ENCODE results near the gene NT5C1B.

Gene NT5C1B

GRCh38 chr2:18531194-18531593 lies 58.2 kb downstream of the NT5C1B start:
- H3K9ac ChIP-seq, result no peak overlapping the region
- TF ChIP-seq, protein P1, sequence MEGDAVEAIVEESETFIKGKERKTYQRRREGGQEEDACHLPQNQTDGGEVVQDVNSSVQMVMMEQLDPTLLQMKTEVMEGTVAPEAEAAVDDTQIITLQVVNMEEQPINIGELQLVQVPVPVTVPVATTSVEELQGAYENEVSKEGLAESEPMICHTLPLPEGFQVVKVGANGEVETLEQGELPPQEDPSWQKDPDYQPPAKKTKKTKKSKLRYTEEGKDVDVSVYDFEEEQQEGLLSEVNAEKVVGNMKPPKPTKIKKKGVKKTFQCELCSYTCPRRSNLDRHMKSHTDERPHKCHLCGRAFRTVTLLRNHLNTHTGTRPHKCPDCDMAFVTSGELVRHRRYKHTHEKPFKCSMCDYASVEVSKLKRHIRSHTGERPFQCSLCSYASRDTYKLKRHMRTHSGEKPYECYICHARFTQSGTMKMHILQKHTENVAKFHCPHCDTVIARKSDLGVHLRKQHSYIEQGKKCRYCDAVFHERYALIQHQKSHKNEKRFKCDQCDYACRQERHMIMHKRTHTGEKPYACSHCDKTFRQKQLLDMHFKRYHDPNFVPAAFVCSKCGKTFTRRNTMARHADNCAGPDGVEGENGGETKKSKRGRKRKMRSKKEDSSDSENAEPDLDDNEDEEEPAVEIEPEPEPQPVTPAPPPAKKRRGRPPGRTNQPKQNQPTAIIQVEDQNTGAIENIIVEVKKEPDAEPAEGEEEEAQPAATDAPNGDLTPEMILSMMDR (IDR thresholded peaks at IDR 0.05), result no peak
- H3K4me1 ChIP-seq, result no peaks in the 10 kb centered on the region
- H3K27me3 ChIP-seq (ENCODE audit: control insufficient read depth, insufficient read depth, low read length), result no peaks in the 10 kb centered on the region
- H3K27ac ChIP-seq, result no peak overlapping the region
- H3K9me3 ChIP-seq (ENCODE audit: control insufficient read depth, low read length), result no peaks in the 10 kb centered on the region
- H3K36me3 ChIP-seq (ENCODE audit: control insufficient read depth, insufficient read depth, low read length), result no peaks in the 10 kb centered on the region
- no peak overlapping the region for H3K4me3 ChIP-seq (ENCODE audit: low read depth, low read length)
- no peak overlapping the region for H2AFZ ChIP-seq
- H3K79me2 ChIP-seq, result no peaks in the 10 kb centered on the region
- no peak overlapping the region for H3K4me2 ChIP-seq (ENCODE audit: low read length)

DNA sequence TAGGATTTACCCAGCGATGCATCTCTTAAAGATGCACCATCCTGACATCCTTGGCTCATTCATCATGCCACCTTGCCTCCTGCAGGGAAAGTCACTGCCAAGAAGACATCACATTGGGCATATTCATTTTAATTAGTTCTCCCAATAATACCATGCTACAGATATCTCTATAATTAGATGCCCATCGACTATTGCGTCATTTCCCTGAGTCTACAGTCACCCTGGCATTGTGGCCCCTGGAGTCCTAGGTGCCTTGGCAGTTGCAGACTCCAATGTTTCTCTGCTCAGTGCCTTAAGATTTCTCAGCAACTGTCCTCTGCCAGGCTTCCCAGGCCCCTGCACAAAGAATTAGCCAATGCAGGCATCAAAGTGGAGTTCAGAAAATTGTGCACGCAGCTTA lies 61.5 kb downstream of the NT5C1B start:
- Histone ChIP-seq H3K9me3 (ENCODE audit: control insufficient read depth, low read length) (no peaks in the 10 kb centered on the region), H3K27me3 (ENCODE audit: control insufficient read depth, insufficient read depth, low read length) (no peaks in the 10 kb centered on the region), H2AFZ (no peak overlapping the region), H3K4me3 (ENCODE audit: low read depth, low read length) (no peak overlapping the region), H3K4me2 (ENCODE audit: low read length) (no peak overlapping the region), H3K79me2 (no peaks in the 10 kb centered on the region), H3K9ac (no peak overlapping the region), H3K27ac (no peak overlapping the region), H3K4me1 (no peaks in the 10 kb centered on the region), H3K36me3 (ENCODE audit: control insufficient read depth, insufficient read depth, low read length) (no peaks in the 10 kb centered on the region)
- TF ChIP-seq, protein P1 (IDR thresholded peaks at IDR 0.05), result no peak

DNA sequence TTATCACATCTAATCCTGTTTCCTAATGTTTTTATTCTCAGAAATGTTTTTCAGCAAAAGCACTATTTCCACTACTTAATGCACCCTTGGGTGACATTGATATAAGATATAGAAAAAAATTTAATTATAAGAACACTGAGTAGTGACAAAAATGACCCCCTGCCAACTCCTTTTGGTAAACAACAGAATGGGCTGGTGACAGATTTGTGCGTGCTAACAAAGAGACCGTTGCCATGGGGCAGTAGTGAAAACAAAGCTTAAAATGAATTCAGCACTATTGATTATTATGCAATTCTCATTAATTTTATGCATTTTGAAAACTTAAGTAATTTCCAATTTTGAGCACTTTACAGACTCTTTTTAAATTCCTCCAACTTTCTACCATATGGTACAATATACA lies 62.0 kb downstream of the NT5C1B start:
- Histone ChIP-seq H2AFZ (no peak overlapping the region), H3K36me3 (ENCODE audit: control insufficient read depth, insufficient read depth, low read length) (no peaks in the 10 kb centered on the region), H3K27ac (no peak overlapping the region), H3K4me2 (ENCODE audit: low read length) (no peak overlapping the region), H3K9ac (no peak overlapping the region), H3K9me3 (ENCODE audit: control insufficient read depth, low read length) (no peaks in the 10 kb centered on the region), H3K27me3 (ENCODE audit: control insufficient read depth, insufficient read depth, low read length) (no peaks in the 10 kb centered on the region), H3K4me1 (no peaks in the 10 kb centered on the region), H3K4me3 (ENCODE audit: low read depth, low read length) (no peak overlapping the region), H3K79me2 (no peaks in the 10 kb centered on the region)
- TF ChIP-seq, protein P1 (IDR thresholded peaks at IDR 0.05), result no peak

GRCh38 chr2:18526429-18526828 lies 62.9 kb downstream of the NT5C1B start:
- H3K79me2 ChIP-seq, result no peaks in the 10 kb centered on the region
- no peaks in the 10 kb centered on the region for H3K4me1 ChIP-seq
- H3K4me3 ChIP-seq (ENCODE audit: low read depth, low read length), result no peak overlapping the region
- TF ChIP-seq, protein P1 (IDR thresholded peaks at IDR 0.05), result no peak
- no peak overlapping the region for H3K27ac ChIP-seq
- H3K36me3 ChIP-seq (ENCODE audit: control insufficient read depth, insufficient read depth, low read length), result no peaks in the 10 kb centered on the region
- no peaks in the 10 kb centered on the region for H3K27me3 ChIP-seq (ENCODE audit: control insufficient read depth, insufficient read depth, low read length)
- H3K4me2 ChIP-seq (ENCODE audit: low read length), result no peak overlapping the region
- H3K9me3 ChIP-seq (ENCODE audit: control insufficient read depth, low read length), result no peaks in the 10 kb centered on the region
- H2AFZ ChIP-seq, result no peak overlapping the region
- no peak overlapping the region for H3K9ac ChIP-seq

GRCh38 chr2:18525852-18526251 lies 63.5 kb downstream of the NT5C1B start:
- Histone ChIP-seq H3K4me2 (ENCODE audit: low read length) (no peak overlapping the region), H3K79me2 (no peaks in the 10 kb centered on the region), H3K9ac (no peak overlapping the region), H3K36me3 (ENCODE audit: control insufficient read depth, insufficient read depth, low read length) (no peaks in the 10 kb centered on the region), H3K9me3 (ENCODE audit: control insufficient read depth, low read length) (no peaks in the 10 kb centered on the region), H3K4me3 (ENCODE audit: low read depth, low read length) (no peak overlapping the region), H3K4me1 (no peaks in the 10 kb centered on the region), H2AFZ (no peak overlapping the region), H3K27ac (no peak overlapping the region), H3K27me3 (ENCODE audit: control insufficient read depth, insufficient read depth, low read length) (no peaks in the 10 kb centered on the region)
- TF ChIP-seq, protein P1 (IDR thresholded peaks at IDR 0.05), result no peak
